Adrenal gland (tissue), 12 donors: ENCODE results near the gene ZNF398. TPM values are rescaled to one million over a fixed set of nuclear protein-coding genes. Genes with fewer than 3 reads are reported as not detected.

ENCODE experiments used
- DNase-seq, 7 donors: peaks; one replicate each; pipeline ENCODE4 v3.0.0-alpha.2; 2019 to 2020
- H3K27ac ChIP-seq, 5 donors: fragments of 200-600 bp; sonication (generic) in 4 of 5; 1 replicate in 3 of 5; 2 replicates in 2 of 5; pipeline versions ENCODE4 v1.5.1 to v1.8.0; 2016 to 2020; ENCODE audit warnings: mild to moderate bottlenecking in 1 of 5
- H3K27me3 ChIP-seq: fragments of 200-600 bp; 2 replicates; pipeline ENCODE4 v1.8.0; 2021
- H3K36me3 ChIP-seq, 2 donors: fragments of 200-600 bp; replicated peaks in 1 of 2; 1 replicate in 1 of 2; 2 replicates in 1 of 2; pipeline versions ENCODE4 v1.5.1 to v1.8.0; 2018 to 2022
- H3K4me1 ChIP-seq, 2 donors: fragments of 200-600 bp; replicated peaks in 1 of 2; 1 replicate in 1 of 2; 2 replicates in 1 of 2; pipeline versions ENCODE4 v1.5.1 to v1.8.0; 2018 to 2021
- H3K4me3 ChIP-seq, 4 donors: fragments of 200-600 bp; sonication (generic) in 3 of 4; one replicate each; pipeline ENCODE4 v1.5.1; 2016 to 2018
- H3K9me3 ChIP-seq, 3 donors: fragments of 200-600 bp; sonication (generic) in 1 of 3; replicated peaks in 1 of 3; 1 replicate in 2 of 3; 2 replicates in 1 of 3; pipeline versions ENCODE4 v1.5.1 to v1.8.0; 2016 to 2021
- POLR2A ChIP-seq, 2 donors: fragments of 450-650 bp; IDR thresholded peaks; one replicate each; pipeline ENCODE4 v1.6.1; 2017; ENCODE audit warnings: antibody characterized with exemption in 2 of 2, mild to moderate bottlenecking in 2 of 2, moderate library complexity in 1 of 2
- WGBS, 4 donors: extraction: QIAGEN DNeasy Blood & Tissue Kit in 2 of 4; methylation state at CpG; one replicate each; pipeline versions ENCODE4 v1.1.5 to v1.1.7; 2013 to 2017; 5-methylcytosine and 5-hydroxymethylcytosine counted together
- intact Hi-C, 2 donors: fragments of 100-400 bp; cut with DNase I; formaldehyde crosslinking; loops; one replicate each; pipeline versions ENCODE4 v1.14.1 to v1.15.0; 2022 to 2023
- polyA plus RNA-seq, 3 donors: library from polyadenylated mRNA; stranded (reverse); fragments of 200-250 nt in 2 of 3; fragments of 350-450 nt in 1 of 3; fragmentation: Illumina TruSeq in 1 of 3; extraction: RNeasy Lipid Tissue Mini Kit (QIAGEN cat#74804) in 1 of 3; gene quantifications; one replicate each; pipeline ENCODE4 v1.2.3, GENCODE V29; 2013 to 2014
- total RNA-seq, 9 donors: library from RNA; depleted of rRNA in 4 of 9; stranded (reverse); fragments of >200 nt in 4 of 9; fragments of 120-200 nt in 1 of 9; fragmentation: NEBNext Ultra II Directional in 1 of 9; extraction: Animal tissue kit (Norgen Biotek cat#: 25700) in 1 of 9; gene quantifications; one replicate each; pipeline versions ENCODE4 v1.1.0 to v1.2.4, GENCODE V29; 2013 to 2023
- TF ChIP-seq, protein P1 (sequence below), 6 experiments: fragments of 450-650 bp in 4 of 6; fragments of 200-600 bp in 2 of 6; sonication (generic) in 1 of 6; IDR thresholded peaks; 1 replicate in 5 of 6; 2 replicates in 1 of 6; pipeline versions ENCODE4 v1.5.1 to v1.8.0; 2016 to 2021; ENCODE audit warnings: antibody characterized with exemption in 6 of 6, mild to moderate bottlenecking in 2 of 6, moderate library complexity in 1 of 6
- donor health status: healthy with polysubstance abuse.
- donor health status: Bipolar disorder and iron deficiency.
- donor health status: DM: yes; HTN: yes; CAD: no.
- donor health status: DM: no; HTN: no; CAD: no.
- donor health status: DM: no; HTN: no; CAD: no.
- donor health status: DM: yes; HTN: yes; CAD: no.

The ZNF398 gene
- total and polyA plus RNA-seq, 12 donors: 2.0 to 18.7 (median 12.5) TPM

DNA sequence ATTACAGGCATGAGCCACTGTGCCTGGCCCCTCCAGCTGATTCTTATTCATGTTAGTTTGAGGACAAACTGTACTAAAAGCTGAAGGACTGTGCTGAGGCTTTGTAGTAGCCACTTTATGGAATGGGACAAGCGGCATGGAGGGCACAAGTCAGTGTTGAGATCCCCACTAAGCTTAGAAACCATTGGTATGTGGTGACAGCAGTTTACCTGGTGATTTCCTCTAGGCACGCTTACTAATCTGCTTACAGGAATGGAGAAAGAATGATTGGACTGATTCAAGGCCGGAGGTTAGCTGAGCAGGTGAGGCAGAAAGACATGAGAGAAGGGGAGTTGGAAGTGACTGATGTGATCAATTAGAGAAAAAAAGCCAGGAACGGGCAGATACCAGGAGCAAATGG is 3.7 kb downstream of the ZNF398 start:
- TF ChIP-seq, protein P1, sequence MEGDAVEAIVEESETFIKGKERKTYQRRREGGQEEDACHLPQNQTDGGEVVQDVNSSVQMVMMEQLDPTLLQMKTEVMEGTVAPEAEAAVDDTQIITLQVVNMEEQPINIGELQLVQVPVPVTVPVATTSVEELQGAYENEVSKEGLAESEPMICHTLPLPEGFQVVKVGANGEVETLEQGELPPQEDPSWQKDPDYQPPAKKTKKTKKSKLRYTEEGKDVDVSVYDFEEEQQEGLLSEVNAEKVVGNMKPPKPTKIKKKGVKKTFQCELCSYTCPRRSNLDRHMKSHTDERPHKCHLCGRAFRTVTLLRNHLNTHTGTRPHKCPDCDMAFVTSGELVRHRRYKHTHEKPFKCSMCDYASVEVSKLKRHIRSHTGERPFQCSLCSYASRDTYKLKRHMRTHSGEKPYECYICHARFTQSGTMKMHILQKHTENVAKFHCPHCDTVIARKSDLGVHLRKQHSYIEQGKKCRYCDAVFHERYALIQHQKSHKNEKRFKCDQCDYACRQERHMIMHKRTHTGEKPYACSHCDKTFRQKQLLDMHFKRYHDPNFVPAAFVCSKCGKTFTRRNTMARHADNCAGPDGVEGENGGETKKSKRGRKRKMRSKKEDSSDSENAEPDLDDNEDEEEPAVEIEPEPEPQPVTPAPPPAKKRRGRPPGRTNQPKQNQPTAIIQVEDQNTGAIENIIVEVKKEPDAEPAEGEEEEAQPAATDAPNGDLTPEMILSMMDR (IDR thresholded peaks at IDR 0.05): no peak
- TF ChIP-seq POLR2A (IDR thresholded peaks at IDR 0.05): no peak
- intact Hi-C loops: no loop called here
- Histone ChIP-seq H3K36me3 (peaks cover 0 to 12% of the 10 kb centered on the region in 2 donors), H3K9me3 (no peaks in the 10 kb centered on the region), H3K4me1 (peaks cover 3 to 20% of the 10 kb centered on the region in 2 donors), H3K27me3 (no peaks in the 10 kb centered on the region), H3K4me3 (no peak overlapping the region), H3K27ac (no peak overlapping the region)
- DNase-seq: no peak
- WGBS, 4 donors: 53 to 84% (median 58%) methylated on average over 4 of the region's 4 CpGs

DNA sequence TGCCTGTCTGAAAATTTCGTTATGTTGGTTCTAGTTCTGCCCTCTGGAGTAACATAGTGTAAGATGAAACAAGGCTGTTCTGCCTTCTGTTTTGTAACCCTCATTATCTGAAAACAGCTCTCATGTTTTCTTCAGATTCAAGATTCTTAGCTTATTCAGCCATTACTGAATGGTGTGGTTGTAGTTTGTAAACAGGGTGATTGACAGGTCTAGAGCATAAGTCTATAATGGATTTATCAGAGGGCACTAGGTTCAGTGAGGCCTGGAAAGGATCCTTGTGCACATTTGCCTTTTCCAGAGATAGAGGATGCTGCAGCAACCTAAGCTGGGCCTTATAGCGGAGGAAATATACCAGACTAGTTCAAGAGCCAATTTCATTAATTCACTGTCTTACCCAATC is 6.1 kb downstream of the ZNF398 start:
- Histone ChIP-seq H3K4me1 (peaks cover 3 to 15% of the 10 kb centered on the region in 2 donors), H3K36me3 (peaks cover 0 to 17% of the 10 kb centered on the region in 2 donors), H3K4me3 (no peak overlapping the region), H3K27me3 (no peaks in the 10 kb centered on the region), H3K9me3 (no peaks in the 10 kb centered on the region), H3K27ac (no peak overlapping the region)
- no peak for DNase-seq
- 90 to 95% (median 94%) methylated on average over 2 of the region's 2 CpGs for WGBS, 4 donors
- intact Hi-C loops: no loop called here
- TF ChIP-seq, protein P1 (IDR thresholded peaks at IDR 0.05): no peak
- no peak for TF ChIP-seq POLR2A (IDR thresholded peaks at IDR 0.05)

DNA sequence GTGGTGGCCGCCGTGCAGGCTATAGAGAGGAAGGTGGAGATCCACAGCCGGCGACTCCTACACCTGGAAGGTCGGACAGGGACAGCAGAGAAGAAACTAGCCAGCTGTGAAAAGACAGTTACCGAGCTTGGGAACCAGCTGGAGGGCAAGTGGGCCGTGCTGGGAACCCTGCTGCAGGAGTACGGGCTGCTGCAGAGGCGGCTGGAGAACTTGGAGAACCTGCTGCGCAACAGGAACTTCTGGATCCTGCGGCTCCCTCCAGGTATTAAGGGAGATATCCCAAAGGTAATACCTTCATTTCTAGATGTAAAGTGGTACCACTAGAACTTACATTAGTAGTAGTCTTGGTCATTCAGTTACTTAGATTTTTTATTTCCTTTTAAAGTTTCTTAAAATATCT is 6.8 kb downstream of the ZNF398 start:
- H3K4me3 ChIP-seq: no peak overlapping the region
- H3K9me3 ChIP-seq: no peaks in the 10 kb centered on the region
- no peak for DNase-seq
- peaks cover 3 to 8% of the 10 kb centered on the region in 2 donors for H3K4me1 ChIP-seq
- no peak overlapping the region for H3K27ac ChIP-seq
- intact Hi-C loops: no loop called here
- H3K27me3 ChIP-seq: no peaks in the 10 kb centered on the region
- peaks cover 0 to 17% of the 10 kb centered on the region in 2 donors for H3K36me3 ChIP-seq
- WGBS, 4 donors: 88 to 94% (median 90%) methylated on average over 11 of the region's 11 CpGs
- no peak for TF ChIP-seq POLR2A (IDR thresholded peaks at IDR 0.05)
- TF ChIP-seq, protein P1 (IDR thresholded peaks at IDR 0.05): no peak

DNA sequence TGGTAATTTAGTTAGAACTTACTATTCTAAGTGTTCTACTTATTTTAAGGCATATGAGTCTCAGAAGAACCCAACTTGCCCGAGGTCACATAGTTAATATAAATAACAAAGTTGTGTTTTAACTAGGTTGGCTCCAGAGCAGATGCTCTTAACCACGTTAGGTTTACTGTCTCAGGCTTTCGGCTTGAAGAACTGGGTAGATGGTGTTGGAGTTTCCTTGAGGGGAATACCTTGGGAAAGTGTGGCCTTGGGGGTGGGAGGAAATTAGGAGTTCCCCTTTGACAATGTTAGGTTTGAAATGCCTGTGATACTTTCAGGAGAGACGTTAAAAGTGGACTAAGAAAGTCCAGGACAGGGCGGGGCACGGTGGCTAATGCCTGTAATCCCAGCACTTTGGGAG is 9.6 kb downstream of the ZNF398 start:
- WGBS, 4 donors: 93 to 98% (median 95%) methylated on average over 6 of the region's 6 CpGs
- intact Hi-C loops: no loop called here
- no peak for DNase-seq
- no peaks in the 10 kb centered on the region for H3K9me3 ChIP-seq
- TF ChIP-seq, protein P1 (IDR thresholded peaks at IDR 0.05): no peak
- TF ChIP-seq POLR2A (IDR thresholded peaks at IDR 0.05): no peak
- H3K36me3 ChIP-seq: peaks cover 0 to 17% of the 10 kb centered on the region in 2 donors
- H3K4me3 ChIP-seq: no peak overlapping the region
- H3K27me3 ChIP-seq: no peaks in the 10 kb centered on the region
- peaks cover 0 to 4% of the 10 kb centered on the region in 2 donors for H3K4me1 ChIP-seq
- no peak overlapping the region for H3K27ac ChIP-seq
